AG09319 (cell line): Measurements from ENCODE around the gene DYNLL2.

Experiments used
- DNase-seq: peaks from one replicate; pipeline ENCODE4 v3.0.0-alpha.2; 2010; ENCODE audit warnings: low read depth; ENCODE audit errors: extremely low read depth
- TF ChIP-seq, protein P1 (sequence below): IDR thresholded peaks from 2 replicates; pipeline ENCODE4 v1.5.1; 2011; ENCODE audit warnings: low read depth, mild to moderate bottlenecking, inconsistent platforms, low read length, moderate library complexity

DYNLL2 gene

DNA sequence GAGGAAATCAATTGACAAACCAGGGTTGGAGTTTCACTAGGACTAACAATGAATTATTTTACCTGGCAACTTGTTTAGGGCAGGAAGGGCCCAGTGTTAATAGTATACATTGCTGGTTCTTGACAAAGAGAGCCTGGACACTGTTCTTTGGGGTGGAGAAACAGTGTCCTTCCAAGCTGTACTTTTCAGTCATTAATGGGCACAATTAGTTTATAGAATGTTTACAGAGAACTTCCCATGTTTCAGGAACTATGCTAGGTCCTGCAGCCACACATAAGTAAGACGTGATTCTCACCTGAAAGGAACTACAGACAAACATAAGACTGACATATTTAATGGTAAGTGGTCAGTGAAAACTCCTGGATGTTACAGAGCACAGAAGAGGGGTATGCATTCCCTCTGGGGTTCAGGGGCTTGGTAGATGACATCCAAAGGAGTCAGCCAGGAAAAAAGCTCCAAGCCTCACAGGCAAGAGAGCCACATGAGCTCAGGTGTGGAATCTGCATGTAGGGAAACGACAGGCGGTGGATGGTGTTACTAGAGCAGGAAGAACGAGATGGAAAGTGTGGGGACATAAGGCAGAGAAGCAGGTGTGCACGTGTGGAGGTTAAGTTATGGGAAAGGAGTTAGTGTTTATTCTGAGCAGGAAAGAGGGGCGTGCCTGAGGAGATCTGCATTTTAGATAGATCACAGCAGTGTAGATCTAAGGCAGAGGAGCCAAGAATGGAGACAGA is 3.8 kb upstream of the DYNLL2 start:
- TF ChIP-seq, protein P1, sequence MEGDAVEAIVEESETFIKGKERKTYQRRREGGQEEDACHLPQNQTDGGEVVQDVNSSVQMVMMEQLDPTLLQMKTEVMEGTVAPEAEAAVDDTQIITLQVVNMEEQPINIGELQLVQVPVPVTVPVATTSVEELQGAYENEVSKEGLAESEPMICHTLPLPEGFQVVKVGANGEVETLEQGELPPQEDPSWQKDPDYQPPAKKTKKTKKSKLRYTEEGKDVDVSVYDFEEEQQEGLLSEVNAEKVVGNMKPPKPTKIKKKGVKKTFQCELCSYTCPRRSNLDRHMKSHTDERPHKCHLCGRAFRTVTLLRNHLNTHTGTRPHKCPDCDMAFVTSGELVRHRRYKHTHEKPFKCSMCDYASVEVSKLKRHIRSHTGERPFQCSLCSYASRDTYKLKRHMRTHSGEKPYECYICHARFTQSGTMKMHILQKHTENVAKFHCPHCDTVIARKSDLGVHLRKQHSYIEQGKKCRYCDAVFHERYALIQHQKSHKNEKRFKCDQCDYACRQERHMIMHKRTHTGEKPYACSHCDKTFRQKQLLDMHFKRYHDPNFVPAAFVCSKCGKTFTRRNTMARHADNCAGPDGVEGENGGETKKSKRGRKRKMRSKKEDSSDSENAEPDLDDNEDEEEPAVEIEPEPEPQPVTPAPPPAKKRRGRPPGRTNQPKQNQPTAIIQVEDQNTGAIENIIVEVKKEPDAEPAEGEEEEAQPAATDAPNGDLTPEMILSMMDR: no peak
- DNase-seq: no peak

DNA sequence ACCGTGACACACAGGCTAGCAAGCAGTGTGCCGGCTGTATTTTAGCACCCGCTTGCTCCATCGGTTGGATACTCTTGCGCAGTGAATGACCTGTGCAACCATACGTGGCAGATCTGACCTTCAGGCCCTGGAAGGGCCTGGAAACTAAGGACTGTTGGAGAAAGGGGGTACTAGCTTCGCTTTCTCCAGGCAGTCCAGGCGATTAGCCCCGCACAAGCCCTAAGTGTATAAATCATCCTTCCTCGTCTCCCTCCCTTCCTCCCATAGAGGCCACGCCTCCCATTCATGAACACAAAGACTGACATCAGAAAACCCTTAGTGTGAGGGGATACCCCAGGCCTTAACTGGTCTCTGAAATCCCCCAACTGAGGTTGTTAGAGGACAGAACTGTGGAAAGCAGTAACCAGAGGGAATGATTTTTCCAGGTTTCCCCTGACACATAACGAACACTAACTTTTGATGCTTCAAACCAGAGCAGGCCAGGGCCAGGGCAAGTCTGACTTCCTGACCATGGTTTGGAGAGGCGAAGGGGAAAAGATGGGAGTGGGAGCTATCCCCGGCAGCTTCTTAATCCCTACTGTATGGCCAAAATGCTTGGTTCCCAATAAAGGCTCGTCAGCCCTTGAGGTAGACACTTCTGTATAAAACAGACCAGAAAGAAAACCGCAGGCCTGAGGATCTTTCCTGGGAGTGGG is 1.4 kb upstream of the DYNLL2 start:
- DNase-seq: no peak
- TF ChIP-seq, protein P1: no peak

DNA sequence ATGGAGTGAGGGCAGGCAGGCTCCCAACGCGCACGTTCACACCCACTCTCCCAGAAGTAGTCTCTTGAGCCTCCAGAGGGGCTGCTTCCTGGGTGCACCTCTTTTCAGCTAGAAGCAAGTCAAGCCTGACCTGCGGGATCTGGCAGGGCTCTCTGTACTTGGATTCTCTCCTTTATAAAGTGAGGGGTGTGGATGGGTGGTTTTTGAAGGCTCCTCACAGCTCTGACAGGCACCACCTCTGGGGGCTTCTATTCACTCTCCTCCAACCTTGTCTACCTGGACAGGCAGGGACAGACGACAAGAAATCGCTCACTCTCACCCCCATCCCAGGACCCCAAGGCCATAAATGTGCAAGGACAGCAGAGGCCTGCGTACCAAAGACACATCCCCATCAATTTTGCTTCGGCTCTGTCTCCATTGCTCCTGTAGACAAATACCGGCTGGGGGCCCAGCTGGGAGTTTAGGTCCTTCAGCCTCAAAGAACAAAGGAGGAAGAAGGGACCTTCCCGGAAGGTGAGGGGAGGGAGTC is 814 bp upstream of the DYNLL2 start:
- TF ChIP-seq, protein P1: no peak
- DNase-seq: no peak

DNA sequence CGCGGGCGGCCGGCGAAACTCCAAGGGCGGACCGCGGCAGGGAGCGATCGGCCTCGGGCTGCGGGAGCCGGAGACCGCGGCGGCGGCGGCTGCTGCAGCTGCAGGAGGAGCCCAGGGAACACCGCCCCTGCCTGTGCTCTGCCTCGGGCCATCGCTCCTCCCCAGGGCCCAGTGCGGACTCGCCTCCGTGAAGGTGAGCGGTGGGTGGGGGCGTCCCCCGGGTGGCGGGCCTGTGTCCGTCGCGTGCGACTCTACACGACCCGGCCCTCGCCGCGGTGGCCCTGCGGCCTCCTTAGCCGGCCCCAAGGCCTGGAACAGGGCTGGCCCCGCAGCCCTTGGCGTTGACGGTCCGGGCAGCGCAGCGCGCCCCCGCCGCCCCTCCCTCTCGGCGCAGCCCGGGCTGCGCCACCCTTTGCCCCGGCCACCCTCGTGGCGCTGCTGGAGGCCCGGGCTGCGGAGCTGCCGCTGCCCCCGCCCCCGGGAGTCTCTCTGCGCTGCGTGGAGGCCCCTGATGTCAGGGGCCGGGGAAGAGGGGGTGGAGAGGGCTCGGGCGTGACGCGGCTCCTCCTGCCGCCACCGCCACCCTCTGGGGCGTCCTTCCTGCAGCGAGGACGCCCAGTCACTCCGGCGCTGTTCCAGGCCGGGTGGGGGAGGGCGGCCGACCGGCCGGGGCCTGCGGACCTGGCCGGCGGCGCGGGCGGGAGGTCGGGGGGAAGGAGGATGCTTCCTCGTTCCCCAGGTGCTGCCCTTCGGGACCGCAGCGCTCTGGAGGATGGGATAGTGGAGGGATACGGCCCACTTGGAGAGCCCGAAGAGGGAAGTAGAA is 485 bp downstream of the DYNLL2 start:
- TF ChIP-seq, protein P1: no peak
- DNase-seq: no peak

DNA sequence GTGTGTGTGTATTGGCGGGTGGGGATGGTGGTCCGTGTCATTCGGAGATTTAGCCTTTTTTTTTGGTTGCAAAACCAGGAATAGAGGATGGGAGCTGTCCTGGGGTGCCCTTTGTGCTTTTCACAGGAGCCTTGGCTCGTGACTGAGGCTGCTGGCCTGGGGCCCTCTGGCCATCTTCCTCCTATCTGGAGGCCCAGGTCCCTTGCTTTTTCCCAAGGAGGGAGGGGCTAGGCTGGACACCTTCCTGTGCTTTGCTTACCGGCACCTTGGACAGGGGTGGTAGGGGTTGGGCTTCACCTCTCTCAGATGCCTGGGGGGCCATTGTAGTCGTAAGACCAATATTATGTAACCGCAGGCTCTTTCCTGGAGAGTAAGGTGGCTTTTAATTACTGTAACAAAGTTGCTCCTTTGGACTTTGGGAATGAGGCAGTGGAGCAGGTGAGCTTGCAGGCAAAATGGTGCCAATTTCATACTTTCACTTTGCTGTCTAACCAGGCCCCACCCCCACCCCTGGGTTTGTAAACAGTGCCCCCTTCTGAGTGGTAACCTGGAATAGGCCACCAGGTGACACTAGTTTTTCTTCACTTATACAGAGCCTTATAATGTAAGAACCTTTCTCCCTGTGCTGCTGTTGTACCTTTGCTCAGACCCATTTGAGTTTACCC is 1.2 kb downstream of the DYNLL2 start:
- TF ChIP-seq, protein P1: no peak
- no peak for DNase-seq

DNA sequence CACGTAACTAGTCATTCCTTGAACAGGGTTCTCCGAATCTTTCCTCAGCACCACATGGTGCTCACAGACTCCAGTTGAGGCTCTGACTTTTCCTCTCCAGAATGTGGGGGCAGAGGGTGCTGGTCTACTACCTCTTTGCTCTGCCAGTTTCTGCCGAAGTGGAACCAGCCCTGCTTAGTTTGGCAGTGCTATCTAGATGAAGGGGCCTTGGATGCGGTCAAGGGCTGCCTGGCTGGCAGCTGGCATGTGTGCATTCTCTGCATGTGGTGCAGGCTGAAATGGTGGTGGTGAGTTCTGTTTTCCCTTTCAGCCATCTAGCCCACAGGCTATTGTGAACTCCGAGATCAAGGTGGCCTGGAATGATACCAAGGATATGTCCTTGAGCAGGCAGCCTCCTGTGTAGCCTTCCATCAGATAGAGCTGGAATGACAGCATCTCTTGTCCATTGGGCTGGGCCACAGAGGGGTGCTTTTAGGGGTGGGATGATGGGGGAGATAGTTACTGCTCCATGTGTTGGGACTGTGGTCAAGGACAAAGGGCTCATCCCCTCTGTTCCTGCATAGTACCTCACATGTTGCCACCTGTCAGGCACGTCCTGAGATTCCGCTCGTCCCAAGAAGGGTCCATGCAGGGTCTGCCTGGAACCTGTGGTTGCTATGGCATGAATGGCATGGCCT is 2.0 kb downstream of the DYNLL2 start:
- TF ChIP-seq, protein P1: no peak
- DNase-seq: no peak
